DMS114 treated with DMSO at 0.1 percent for 48 hours (cell line): Measurements from ENCODE around the gene NOL11.
A peak's percentile ranks its signal among the peaks of the same experiment; 100 is the strongest.
"Not testable (repeated sequence)": the region's sequence is repeated elsewhere in the genome, so short reads cannot be mapped to it uniquely, and the experiment has no call there.

Experiments used
- DNase-seq: peaks from one replicate; lab custom pipeline; 2025; ENCODE audit not compliant: unreplicated experiment; lab: John Stamatoyannopoulos, UW

Gene NOL11

DNA sequence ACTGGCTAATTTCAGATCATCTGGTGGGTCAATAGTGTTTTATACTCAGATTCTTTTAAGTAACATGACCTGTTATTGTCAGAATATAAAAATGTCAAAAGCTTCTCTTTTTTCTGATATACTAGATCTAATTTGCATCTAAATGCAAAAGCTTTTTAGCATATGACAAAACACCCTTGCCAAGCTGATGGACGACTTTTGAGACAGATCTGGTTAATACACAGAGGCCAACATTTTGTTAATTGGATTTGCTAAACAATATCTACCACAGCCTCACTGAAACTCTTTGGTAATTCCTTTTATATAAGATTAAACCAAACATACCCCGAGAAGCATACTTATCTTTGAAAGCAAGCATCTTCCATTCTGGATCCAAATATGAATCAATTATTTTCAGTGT lies 10.3 kb upstream of the NOL11 start:
- no peak for DNase-seq

DNA sequence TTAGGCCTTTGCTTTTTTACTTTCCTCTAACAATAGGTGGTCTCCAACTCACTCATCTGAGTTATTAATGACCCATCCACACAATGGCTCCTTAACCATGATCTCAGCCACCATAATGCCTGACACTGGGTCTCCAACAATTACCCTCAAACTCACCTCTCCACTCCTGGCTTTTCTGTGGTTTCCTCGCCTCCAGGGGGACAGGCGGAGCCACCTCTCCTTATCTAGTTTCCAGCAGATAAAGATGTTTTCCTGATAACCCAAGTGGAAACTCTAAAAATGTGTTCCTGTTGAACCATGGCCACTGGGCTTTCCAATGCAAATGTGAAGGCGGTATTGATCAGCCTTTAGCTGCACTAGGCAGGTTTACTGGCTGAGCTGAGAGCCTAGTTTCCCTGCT lies 9.4 kb upstream of the NOL11 start:
- DNase-seq, result no peak

DNA sequence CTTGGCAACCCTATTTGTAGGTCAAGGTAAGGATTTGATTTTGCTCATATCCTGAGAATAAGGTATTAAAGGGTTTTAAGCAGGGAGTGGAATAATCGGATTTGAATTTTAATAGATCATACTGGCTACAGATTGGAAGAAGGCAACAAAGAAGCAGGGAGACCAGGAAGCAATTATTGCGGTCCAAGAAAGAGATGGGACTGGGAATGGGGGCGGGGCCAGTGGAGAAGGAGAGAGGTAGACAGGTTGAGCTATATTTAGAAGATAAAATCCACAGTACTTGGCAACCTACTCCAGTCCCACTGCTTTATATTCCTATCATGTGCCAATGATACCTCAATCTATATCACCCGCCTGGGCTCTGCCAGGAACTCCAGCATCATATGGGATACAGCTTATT lies 5.8 kb upstream of the NOL11 start:
- DNase-seq, result no peak

DNA sequence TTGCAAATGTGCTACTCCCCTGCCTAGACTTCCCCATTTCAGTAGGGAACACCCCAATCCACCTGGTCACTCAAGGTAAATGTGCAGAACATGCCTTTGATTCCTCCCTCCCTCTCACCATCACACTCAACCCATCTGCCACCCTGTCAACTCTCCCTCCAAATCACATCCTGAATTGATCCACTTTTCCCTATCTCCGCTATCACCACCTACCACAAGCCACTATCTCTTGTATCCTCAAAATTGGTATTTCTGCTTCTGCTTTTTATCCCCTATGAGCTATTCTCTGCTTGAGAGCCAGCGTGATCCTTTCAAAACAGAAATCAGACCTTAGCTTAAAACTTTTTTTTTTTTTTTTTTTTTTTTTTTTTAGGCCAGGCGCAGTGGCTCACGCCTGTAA lies 5.4 kb upstream of the NOL11 start:
- no peak for DNase-seq

DNA sequence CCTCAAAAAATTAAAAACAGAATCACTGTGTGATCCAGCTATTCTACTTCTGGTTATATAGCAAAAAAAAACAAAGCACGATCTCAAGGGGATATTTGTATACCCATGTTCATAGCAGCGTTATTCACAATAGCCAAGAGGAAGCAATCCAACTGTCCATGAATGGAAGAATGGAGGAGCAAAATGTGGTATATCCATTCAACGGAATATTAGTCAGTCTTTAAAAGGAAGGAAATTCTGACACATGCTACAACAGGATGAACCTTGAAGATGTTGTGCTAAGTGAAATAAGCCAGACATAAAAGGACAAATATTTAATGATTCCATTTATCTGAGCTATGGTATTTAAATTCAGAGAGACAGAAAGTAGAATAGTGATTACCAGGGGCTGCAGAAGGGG lies 4.6 kb upstream of the NOL11 start:
- DNase-seq, result no peak

DNA sequence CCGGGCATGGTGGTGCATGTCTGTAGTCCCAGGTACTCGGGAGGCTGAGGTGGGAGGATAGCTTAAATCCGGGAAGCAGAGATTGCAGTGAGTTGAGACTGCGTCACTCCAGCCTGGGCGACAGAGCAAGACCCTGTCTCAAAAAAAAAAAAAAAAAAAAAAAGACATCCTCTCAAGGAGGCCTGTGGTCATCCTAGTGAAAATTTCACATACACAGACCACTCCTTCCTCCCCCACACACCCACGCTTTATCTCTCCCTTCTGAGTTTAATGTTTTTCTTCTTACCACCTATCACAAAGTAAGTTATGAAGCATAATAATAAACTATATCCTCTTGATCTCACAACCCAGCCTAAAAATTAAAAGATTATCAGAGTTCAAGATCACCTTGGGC lies 1.3 kb upstream of the NOL11 start:
- no peak for DNase-seq

DNA sequence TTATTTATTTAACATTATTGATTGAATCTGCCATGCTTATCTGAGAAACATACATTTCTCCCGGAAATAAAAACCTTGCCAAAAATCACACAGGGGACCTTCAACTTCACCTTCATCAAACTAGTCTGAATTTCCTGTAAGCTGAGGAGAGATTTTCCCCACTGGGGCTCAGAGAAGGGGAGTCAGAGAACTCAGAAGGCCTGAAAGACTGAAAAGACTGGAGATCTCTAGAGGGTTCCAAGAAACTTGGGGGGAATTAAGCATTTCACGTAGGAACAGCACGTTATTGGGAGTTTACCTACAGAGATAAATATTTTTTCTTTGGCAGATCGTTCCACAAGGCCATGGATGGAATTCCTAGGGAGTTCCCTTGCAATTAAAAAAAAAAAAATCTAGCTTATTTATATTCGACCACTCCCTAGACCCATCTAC lies 528 bp upstream of the NOL11 start:
- no peak for DNase-seq

DNA sequence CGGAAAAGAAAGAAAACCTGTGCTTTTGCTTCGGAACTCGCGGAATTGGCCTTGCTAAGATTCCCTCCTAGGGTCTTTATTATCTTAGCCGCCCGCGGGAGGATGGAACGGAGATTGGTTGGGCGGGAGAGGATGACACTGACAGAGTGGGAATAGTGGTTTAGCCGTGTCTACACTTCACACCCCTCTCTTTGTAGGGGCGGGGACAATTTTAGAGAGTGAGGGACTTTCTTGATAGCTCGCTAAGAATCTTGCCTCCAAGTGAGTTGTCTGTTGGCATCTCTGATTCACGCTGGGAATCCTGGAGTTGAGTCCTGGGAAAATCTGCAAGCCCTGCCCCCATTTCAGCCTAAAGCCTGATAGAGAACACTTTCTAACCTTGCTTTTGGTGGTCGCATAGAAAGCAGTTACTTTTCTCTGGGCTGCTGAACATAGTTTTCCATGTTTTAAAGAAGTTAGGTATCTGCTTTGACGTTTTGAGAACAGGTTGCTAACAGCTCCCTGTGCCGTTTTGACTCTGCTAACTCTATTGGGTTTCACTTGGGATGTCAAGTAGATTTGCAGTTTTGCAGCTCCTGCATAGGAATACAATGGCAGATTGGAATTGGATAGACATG lies 697 bp downstream of the NOL11 start:
- DNase-seq, result peak; percentile 19

DNA sequence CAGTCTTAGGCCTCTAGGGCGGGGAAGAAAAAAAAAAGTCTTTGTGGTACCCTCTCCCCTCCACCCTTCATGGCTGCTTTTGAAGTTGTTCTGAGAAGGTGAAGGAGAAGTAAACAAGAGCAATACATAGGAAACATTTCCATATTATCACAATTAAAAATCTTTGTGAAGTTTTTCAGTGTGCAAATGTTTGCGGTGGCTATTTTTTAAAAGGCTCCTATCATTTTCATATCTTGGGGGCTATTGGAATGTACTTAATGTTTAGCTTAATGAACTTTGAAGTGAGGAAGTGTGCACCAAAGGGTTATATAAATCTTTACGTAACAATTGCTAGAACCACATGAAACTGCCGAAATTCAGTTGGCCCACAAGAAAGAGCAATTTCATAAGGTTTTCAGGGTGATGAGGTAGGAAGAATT lies 7.6 kb downstream of the NOL11 start:
- DNase-seq, result no peak

DNA sequence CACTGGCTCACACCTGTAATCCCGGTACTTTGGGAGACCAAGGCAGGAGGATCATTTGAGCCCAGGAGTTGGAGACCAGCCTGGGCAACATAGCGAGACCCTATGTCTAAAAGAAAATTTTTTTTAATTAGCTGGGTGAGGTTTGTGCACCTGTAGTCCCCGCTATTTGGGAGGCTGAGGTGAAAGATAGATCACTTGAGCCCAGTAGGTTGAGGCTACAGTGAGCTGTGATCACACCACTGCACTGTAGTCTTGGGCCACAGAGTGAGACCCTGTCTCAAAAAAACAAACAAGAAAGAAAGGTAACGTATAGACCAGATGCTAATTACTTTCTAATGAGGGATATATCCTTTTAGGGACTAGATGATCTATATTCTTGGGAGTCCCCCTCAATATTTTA lies 8.1 kb downstream of the NOL11 start:
- no peak for DNase-seq

DNA sequence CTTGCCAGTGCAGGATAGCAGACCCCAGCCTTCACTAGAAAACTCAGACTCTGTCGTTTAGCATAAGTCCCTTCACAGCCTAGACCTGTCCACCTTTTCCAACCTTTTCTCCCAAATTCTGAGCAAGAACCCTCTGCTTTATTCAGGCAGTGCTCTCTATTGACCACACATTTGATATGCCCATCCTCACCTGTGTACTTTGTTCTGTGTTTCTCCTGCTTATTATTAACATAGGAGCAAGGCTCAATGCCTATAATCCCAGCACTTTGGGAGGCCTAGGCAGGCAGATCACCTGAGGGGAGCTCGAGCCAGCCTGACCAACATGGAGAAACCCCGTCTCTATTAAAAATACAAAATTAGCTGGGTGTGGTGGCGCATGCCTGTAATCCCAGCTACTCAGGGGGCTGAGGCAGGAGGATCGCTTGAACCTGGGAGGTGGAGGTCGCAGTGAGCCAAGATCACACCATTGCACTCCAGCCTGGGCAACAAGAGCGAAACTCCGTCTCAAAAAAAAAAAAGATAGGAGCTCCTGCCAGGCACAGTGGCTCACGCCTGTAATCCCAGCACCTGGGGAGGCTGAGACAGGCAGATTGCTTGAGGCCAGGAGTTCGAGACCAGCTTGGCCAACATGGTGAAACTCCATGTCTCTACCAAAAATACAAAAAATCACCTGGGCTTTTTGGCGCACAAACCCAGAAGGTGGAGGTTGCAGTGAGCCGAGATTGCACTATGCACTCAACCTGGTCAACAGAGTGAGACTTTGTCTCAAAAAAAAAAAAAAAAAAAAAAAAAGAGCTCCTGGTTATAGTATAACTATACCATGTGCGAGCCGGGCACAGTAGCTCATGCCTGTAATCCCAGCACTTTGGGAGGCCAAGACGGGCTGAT lies 9.7 kb downstream of the NOL11 start:
- DNase-seq, result not testable (repeated sequence)

DNA sequence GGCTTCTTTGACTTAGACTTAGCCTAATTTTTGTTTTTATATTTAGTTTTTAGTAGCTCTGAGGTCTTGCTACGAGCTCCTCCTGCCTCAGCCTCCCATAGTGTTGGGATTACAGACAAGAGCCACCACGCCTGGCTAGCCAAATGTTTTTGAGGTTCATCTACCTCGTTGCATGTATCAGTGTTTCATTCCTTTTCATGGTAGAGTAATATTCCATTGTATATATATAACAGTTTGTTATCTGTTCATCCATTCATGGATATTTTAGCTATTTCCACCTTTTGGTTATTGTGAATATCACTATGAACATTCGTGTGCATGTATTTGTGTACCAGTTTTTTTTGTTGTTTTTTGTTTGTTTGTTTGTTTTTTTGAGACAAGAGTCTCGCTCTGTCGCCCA lies 12.2 kb downstream of the NOL11 start:
- DNase-seq, result no peak

DNA sequence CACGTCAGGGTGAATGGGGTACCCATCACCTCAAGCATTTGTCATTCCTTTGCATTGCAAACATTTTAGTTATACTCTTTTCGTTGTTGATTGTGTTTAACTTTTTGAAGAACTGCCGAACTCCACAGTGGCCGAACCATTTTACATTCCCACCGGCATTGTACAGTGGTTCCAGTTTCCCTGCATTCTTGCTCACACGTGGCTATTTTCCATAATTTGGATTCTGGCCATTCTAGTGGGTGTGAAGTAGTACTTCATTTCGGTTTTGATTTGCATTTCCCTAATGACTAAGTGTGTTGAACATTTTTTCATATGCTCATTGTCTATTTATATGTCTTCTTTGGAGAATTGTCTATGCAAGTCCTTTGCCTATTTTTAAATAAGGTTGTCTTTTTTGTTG lies 13.0 kb downstream of the NOL11 start:
- DNase-seq, result no peak

DNA sequence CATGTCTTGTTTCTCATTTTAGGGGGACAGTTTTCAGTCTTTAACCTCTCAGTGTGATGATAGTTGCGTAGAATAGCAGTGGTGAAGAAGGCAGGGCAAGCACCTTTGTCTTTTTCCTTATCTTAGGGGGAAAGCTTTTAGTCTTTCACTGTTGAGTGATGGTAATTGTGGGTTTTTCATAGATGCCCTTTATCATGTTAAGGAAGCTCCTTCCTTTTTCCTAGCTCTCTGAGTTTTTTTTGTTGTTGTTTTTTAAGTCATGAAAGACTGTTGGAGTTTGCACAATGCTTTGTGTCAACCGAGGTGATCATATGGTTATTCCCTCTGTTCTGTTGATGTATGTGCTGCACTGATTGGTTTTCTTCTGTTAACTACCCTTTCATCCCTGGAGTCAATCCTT lies 15.7 kb downstream of the NOL11 start:
- DNase-seq, result no peak

DNA sequence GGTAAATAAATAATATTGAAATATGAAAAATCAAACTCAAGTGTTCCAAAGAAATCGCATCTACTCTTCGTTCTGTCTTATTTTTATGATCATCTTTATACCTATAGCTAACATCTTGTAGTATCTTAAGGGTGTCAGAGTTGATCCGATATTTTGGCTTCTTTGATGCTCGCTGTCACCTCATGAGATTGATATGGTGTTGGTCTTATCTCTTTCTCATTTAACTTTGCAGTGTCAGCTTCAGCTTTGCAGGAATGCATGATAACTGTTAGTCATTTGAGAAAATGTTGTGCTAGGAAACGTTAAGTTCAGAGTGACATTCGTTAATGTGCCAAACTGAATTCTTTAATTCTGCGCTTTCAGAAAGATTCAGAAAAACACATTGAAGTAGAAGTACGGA lies 19.4 kb downstream of the NOL11 start:
- no peak for DNase-seq

DNA sequence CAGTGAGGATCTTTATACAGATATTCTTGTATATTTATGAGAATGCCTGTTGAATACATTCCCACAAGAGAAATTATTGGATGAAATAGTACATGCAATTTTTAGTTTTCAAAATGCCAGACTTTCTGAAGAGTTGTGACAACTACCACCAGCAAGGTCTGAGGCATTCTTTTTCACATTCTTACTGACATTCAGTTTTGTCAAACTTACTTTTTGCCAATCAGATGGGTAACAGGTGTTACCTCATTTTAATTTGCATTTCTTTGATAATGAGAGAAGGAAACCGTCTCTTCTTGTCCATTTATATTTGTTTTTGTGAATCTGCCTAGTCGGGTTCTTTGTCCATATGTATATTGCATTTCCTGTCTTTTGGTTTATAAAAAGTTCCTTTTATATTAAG lies 24.3 kb downstream of the NOL11 start:
- no peak for DNase-seq

DNA sequence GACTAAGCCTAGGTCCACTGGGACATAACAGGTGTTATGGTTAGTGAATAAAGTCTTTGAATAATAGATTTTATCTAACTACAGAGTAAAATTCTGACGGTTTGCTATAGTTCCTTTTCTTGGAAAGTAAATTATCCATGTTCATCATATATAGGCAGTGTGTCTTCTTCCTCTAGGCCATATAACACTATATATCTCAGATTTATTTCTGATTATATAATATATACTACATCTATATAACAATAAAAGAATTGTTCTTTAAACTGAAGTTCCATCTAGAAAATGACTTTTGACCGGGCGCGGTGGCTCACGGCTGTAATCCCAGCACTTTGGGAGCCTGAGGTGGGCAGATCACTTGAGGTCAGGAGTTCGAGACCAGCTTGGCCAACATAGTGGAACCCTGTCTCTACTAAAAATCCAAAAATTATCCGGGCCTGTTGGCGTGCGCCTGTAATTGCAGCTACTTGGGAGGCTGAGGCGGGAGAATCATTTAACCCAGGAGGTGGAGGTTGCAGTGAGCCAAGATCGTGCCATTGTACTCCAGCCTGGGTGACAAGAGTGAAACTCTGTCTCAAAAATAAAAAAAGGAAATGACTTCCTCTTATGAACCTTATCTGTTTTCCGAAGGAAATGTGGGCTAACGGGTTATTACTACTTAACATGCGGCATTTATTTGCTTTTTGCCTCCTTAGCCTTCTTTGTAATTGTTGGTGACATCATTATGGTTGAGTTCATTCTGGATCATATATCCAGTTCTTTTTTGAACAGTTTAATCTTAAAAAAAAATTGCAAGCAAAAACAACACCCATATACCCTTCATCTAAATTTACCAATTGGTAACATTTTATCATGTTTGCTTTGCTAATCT lies 29.2 kb downstream of the NOL11 start:
- DNase-seq, result no peak

DNA sequence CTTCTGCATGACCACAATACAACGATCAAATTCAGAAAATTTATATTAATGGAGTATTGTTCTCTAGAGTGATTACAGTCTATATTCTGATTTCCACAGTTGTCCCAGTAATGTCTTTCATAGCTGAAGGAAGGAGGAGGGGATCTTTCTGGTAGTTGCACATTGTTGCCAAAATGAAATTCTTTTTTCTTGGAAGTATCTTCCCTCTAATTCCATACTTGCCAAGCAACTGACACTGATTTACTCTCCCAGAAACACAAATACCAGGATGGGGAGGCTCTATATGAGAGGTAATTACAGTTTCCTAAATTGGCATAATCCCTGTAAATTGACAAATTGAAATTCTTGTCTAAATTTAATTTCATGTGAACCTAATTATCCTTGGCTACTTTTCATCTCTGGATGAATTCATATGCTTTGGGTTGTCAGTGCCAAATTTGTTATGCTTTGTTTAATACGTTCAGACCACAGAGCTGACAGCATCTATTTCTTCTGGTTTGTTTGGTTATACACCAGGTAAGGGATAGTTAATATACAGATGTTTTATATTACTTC lies 30.0 kb downstream of the NOL11 start:
- no peak for DNase-seq

DNA sequence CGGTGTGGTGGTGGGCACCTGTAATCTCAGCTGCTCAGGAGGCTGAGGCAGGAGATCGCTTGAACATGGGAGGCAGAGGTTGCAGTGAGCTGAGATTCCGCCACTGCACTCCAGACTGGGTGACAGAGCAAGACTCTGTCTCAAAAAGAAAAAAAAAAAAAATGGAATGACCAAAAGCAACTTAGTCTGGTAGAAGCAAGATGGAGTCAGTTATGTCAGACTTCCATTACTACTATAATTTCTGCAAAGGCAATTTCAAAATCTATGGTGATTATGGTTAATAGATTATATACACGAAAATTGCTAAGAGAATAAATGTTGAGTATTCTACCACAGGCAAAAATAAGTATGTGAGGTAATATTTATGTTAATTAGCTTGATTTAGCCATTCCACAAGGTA lies 32.3 kb downstream of the NOL11 start:
- no peak for DNase-seq

DNA sequence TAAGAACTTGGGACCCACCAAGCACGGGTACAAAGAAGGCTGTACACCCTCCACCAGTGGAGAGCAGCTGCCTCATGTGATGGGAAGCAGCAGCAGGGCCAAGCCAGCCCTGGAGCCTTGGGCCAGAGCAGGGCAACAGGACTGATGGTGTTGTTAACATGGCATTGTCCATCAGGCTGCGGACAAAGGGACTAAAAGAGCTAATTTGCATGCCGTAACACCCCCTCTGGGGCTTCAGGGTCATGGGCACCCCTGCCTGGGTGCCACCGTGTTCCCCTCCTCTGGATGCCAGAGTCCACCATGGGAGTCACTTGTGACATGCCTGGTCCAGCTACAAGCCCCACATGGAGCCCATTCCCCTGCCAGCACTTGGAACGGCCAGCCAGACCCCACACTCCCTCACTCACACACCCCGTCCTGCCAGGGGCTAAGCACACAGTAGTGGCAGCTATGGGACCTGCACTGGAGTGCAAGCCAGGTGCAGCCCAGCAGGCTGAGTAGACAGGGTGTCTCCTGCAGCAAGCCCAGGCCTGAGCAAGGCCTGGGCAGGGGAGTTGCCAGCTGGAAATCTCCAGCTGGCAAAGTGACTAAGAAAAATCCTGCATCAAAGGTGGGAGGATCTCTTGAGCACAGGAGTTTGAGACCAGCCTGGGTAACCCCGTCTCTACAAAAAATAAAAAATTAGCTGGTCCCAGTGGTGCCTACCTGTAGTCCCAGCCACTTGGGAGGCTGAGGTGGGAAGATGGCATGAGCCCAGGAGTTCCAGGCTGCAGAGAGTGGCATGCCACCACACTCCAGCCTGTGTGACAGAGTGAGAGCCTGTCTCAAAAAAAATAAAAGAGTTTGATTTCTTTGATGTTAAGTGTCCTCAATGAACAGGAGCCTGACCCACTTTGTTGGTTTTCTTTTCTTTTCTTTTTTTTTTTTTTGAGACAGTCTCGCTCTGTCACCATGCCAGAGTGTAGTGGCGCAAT lies 33.7 kb downstream of the NOL11 start:
- DNase-seq, result no peak
